Effector CD8-positive, alpha-beta T cell (primary cell): ENCODE measurements around the gene RHBDL1.

Source experiments
- DNase-seq: peaks from one replicate; lab custom pipeline; 2025; lab: John Stamatoyannopoulos, UW
- total RNA-seq, 4 experiments: gene quantifications; one replicate each; lab custom pipeline; 2026; lab: John Stamatoyannopoulos, UW

Gene RHBDL1
- 0.54 to 2.9 (median 1.5) reads per million in 4 experiments for total RNA-seq

- no peak for DNase-seq
Measured at GRCh38 chr16:674968-675883, at the start of gene RHBDL1. Gene RHBDL1, plus strand, starts transcription at chr16:675671. Its CDS starts 120 bp downstream, at chr16:675791.

DNA sequence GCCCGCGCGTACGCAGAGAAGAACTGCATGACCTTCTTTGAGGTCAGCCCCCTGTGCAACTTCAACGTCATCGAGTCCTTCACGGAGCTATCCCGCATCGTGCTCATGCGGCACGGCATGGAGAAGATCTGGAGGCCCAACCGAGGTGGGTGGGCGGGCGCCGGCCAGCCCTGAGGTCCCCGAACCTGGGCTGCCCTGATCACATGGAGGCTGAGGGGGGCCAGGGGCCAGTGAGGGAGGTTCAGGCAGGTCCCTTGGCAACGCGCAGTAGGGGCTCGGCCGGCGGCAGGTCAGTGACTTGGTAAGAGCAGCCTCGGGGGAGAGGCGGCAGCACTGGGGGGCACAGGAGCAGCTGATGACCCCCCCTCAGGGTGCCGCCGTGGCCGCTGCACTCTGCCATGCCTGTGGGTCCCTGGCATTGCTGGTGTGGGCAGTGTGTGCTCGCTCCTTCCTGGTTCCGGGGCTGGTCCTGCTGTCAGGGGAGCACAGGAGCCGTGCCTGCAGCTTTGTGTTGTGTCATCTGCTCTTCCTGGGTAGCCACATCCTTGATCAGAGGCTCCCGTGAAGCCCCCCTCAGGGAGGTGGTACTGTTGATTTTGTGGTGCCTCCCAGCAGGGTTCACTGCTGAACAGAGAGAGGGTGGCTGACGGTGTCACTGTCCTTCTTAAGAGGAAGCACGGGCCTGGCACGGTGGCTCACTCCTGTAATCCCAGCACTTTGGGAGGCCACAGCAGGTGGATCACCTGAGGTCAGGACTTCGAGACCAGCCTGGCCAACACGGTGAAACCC lies 49.3 kb upstream of the RHBDL1 start:
- no peak for DNase-seq

- no peak for DNase-seq
Measured at GRCh38 chr16:626787-627453, 48.6 kb upstream of the RHBDL1 start.

- DNase-seq, result no peak
Measured at GRCh38 chr16:627454-628239, 47.8 kb upstream of the RHBDL1 start.

GRCh38 chr16:628321-629061 lies 47.0 kb upstream of the RHBDL1 start:
- DNase-seq, result no peak

DNA sequence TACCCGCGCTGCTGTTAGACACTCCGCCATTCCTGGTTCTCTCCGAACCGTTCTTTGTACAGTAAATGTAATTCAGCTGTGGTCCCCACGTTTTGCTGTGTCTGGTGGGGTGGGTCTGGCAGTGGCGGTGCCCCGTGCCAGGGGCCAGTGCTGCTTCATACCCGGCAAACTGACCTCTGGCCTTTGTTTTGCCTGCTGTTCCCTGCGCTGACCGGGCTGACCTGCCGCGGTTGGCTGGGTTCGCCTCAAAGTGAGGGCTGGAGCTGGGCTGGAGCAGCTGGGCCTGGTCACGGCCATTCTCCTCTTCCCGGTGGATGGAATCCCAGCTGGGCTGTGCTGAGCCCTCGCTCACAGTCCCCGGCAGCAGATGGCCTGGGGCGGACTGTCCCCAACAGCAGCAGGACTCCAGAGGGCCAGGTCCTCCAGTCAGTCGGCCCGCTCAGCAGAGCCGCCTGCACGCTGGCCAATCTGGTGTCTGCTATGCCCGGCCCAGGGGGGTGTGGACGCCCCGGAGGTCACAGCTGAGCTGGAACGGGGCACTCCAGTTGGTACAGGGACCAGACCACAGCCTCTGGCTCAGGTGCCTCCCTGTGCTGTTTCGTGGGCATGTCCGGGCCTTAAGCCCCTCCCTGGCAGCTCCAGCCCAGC lies 46.2 kb upstream of the RHBDL1 start:
- DNase-seq, result no peak

DNA sequence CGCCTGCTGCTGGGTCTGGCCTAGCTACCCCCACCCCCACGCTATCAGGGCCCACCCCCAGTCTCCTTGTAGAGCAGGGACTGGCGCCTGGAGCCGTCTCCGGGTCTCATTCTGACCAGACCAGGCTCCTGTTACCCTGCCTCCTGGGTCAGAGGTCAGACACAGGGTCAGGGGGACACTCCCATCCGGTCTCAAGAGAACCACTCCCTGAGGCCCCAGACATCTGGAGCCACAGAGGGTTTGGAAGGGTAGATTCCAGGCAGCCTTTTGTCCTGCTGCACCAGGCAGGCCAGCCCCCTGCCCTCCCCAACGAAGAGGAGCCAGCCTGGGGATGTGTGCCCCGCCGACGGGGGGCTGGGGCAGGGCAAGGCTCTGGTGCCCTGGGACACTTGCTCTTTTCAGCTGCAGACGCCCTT lies 45.6 kb upstream of the RHBDL1 start:
- DNase-seq, result no peak

DNA sequence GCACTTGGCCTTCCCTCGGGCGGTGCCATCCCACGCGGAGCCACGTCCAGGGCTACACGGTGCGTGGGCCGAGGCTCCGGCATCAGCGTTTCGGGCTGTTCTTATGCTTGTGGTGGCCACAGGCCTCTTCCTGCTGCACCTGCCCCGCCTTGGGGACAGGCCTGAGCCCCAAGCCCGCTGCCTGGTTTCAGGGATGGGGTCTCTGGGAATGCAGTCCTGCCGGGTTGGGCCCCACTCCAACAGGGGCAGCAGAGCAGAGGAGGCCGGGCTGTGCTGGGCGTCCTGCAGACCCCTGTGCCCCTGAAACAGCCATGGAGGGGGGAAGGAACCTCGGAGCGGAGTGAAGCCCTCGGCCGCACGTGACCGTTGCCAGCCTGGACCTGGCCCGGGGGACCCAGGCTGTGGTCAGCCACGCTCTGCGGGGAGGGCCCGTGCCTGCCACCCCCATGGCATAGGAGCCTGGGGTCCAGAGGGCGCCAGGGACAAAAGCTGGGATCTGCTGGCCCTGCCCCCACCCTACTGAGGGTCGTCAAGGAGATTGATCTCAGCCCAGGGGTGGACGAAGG lies 45.1 kb upstream of the RHBDL1 start:
- DNase-seq, result no peak

- DNase-seq, result no peak
Measured at GRCh38 chr16:630815-631405, 44.6 kb upstream of the RHBDL1 start, which contains the start of gene WFIKKN1. Gene WFIKKN1, plus strand, starts transcription at chr16:630985. Its CDS starts 269 bp downstream, at chr16:631254.

- no peak for DNase-seq
Measured at GRCh38 chr16:631808-632358, 43.6 kb upstream of the RHBDL1 start.

DNA sequence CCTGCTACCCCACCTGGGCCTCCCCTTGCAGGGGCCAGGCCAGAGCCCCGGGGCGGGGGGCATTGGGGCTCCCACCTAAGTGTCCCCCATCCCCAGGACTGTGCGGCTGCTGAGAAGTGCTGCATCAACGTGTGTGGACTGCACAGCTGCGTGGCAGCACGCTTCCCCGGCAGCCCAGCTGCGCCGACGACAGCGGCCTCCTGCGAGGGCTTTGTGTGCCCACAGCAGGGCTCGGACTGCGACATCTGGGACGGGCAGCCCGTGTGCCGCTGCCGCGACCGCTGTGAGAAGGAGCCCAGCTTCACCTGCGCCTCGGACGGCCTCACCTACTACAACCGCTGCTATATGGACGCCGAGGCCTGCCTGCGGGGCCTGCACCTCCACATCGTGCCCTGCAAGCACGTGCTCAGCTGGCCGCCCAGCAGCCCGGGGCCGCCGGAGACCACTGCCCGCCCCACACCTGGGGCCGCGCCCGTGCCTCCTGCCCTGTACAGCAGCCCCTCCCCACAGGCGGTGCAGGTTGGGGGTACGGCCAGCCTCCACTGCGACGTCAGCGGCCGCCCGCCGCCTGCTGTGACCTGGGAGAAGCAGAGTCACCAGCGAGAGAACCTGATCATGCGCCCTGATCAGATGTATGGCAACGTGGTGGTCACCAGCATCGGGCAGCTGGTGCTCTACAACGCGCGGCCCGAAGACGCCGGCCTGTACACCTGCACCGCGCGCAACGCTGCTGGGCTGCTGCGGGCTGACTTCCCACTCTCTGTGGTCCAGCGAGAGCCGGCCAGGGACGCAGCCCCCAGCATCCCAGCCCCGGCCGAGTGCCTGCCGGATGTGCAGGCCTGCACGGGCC lies 42.8 kb upstream of the RHBDL1 start:
- DNase-seq, result no peak

DNA sequence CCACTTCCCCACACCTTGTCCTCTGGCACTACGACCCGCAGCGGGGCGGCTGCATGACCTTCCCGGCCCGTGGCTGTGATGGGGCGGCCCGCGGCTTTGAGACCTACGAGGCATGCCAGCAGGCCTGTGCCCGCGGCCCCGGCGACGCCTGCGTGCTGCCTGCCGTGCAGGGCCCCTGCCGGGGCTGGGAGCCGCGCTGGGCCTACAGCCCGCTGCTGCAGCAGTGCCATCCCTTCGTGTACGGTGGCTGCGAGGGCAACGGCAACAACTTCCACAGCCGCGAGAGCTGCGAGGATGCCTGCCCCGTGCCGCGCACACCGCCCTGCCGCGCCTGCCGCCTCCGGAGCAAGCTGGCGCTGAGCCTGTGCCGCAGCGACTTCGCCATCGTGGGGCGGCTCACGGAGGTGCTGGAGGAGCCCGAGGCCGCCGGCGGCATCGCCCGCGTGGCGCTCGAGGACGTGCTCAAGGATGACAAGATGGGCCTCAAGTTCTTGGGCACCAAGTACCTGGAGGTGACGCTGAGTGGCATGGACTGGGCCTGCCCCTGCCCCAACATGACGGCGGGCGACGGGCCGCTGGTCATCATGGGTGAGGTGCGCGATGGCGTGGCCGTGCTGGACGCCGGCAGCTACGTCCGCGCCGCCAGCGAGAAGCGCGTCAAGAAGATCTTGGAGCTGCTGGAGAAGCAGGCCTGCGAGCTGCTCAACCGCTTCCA lies 42.0 kb upstream of the RHBDL1 start:
- DNase-seq, result no peak

DNA sequence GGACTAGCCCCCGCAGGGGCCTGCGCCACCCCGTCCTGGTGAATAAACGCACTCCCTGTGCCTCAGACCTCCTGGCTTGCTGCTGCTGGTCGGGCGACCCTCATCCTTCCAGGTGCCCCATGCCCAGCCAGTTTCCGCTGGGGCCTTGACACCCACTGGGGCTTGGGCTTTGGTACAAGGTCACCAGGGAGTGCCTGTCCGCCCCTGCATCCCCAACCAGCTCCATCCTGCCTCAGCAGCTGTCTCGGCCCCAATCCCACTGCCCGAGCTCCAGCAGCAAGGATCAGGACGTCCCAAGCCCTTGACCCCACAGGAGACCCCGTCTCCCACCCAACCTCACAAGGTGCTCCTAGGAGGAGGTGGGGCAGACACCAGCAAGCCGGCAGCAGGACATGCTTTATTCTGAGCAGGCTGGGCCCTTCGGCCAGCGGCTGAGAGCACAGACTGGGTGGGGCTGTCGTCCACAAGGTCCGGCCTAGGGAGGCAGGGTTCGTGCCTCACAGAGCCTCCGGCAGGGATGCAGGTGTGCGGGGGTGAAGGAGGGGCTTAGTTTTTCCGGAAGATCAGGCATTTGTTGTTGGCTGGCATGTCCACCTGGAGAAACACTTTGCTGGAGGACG lies 41.3 kb upstream of the RHBDL1 start:
- DNase-seq, result no peak

DNA sequence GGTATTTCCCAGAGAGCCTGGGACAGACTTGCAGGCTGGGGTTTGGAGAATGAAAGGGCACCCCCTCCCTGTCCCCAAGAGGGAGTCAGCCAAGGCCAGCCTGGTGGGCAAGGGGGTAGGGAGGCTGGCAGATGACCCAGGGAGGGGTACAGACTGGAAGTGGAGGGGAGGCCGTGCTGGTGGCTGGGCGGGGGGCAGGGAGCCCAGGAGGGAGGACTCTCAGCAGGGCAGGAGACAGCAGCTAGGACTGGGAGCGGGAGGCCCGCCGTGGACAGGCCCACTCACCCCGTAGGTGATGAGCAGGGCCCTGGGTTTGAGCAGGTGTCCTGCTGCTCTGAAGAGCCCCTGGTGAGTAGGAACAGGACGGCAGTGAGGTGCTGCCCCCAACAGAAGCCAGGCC lies 40.5 kb upstream of the RHBDL1 start:
- DNase-seq, result no peak

DNA sequence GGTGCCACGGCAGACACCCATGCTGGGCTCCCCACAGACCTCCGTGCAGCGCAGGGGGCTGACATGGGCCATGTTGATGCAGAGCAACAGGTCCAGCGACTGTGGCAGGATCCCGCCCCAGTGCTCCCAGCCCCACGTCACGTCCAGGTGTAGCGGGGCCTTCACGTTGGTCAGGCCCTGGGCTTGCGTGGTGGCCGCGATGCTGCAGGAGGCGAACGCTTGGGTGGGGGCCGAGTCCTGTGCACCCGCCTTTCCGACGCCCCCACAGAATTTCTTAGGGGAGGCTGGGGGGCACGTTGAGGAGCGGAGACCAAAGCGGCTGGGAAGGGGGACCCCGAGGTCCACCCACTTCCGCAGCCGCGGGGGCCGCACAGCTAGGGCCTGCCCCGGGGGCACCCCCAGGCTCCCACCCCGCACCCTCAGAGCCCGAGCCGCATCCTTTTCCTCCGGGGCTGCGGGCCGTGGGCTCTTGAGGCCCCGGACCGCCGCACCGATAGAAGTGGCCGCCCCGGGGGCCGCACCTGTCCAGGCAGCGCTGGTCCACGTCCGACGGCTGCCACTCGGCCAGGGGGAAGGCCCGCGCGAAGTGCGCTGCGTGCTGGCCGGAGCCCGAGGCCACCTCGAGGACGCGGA lies 39.8 kb upstream of the RHBDL1 start:
- DNase-seq, result no peak
